ENCODE measurements around the gene ZNF705A. TPM values are rescaled to one million over a fixed set of nuclear protein-coding genes. Genes with fewer than 3 reads are reported as not detected.
"Not testable (repeated sequence)": the region's sequence is repeated elsewhere in the genome, so short reads cannot be mapped to it uniquely, and the experiment has no call there.

Gene ZNF705A
- total RNA-seq, 2 experiments from 2014 or later: 0.08 TPM; not detected in 1

GRCh38 chr12:8184206-8184605, 27.4 kb downstream of the ZNF705A start:
- H3K4me1 Mint-ChIP-seq (ENCODE audit: low read depth): peaks cover 21% of the 10 kb centered on the region

DNA sequence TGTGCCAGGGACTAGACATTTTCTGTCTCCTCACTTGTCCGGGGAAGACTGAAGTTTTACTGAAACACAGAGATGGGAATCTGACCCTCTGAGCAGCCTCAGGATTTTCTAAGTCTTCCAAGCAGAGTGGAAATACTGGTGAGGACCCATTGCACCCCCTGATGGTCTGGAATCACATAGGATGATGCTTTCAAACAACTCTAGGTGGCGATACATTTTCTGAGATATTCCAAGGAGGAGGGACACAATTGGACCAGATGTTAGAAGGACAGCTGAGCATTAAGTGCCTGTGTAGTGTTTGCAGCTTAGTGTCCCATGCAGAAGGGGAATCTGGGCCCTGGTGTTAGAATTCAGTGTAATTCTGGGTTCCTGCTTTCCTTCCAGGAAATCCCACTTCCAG, 31.3 kb downstream of the ZNF705A start:
- ATAC-seq (ENCODE audit: poor library complexity); CTCF ChIA-PET; H3K9me3 ChIP-seq (ENCODE audit: control insufficient read depth in 1 of 2, insufficient read depth in 1 of 2, low read length in 2 of 2); H3K36me3 Mint-ChIP-seq (ENCODE audit: low read depth); DNase-seq; H3K27ac ChIP-seq (ENCODE audit: low read depth in 1 of 2, low read length in 2 of 2); H3K27me3 ChIP-seq (ENCODE audit: control insufficient read depth in 1 of 2, insufficient read depth in 2 of 2, low read length in 2 of 2); POLR2A ChIA-PET; H3K4me3 Mint-ChIP-seq; H3K4me1 Mint-ChIP-seq (ENCODE audit: low read depth); H3K4me1 ChIP-seq (ENCODE audit: insufficient read depth, low read length); H3K36me3 ChIP-seq (ENCODE audit: insufficient read depth, low read length); H3K9me3 Mint-ChIP-seq; H3K27me3 Mint-ChIP-seq; intact Hi-C loops (cut with DNase I, micrococcal nuclease); H3K27ac Mint-ChIP-seq; H3K4me3 ChIP-seq (ENCODE audit: low read length): not testable (repeated sequence)

More at GRCh38 chr12:8184206-8184605, 27.4 kb downstream of the ZNF705A start:
- H3K4me3 ChIP-seq (ENCODE audit: low read length); H3K27me3 Mint-ChIP-seq; H3K9me3 ChIP-seq (ENCODE audit: control insufficient read depth in 1 of 2, insufficient read depth in 1 of 2, low read length in 2 of 2); H3K9me3 Mint-ChIP-seq; H3K4me1 ChIP-seq (ENCODE audit: insufficient read depth, low read length); H3K27me3 ChIP-seq (ENCODE audit: control insufficient read depth in 1 of 2, insufficient read depth in 2 of 2, low read length in 2 of 2); CTCF ChIA-PET; H3K4me3 Mint-ChIP-seq; POLR2A ChIA-PET; H3K36me3 ChIP-seq (ENCODE audit: insufficient read depth, low read length); H3K36me3 Mint-ChIP-seq (ENCODE audit: low read depth); H3K27ac Mint-ChIP-seq; DNase-seq; H3K27ac ChIP-seq (ENCODE audit: low read depth in 1 of 2, low read length in 2 of 2); ATAC-seq (ENCODE audit: poor library complexity): not testable (repeated sequence)
- intact Hi-C loops (cut with DNase I, micrococcal nuclease): loop anchor here in 1 of 2 experiments (5.0 kb wide), 2 partner anchors 48 to 77 kb away; no protein-coding TSS in a partner anchor

- ATAC-seq (ENCODE audit: poor library complexity); H3K9me3 Mint-ChIP-seq; POLR2A ChIA-PET; H3K4me3 Mint-ChIP-seq; intact Hi-C loops (cut with DNase I, micrococcal nuclease); CTCF ChIA-PET; H3K27me3 Mint-ChIP-seq; H3K27ac Mint-ChIP-seq; H3K9me3 ChIP-seq (ENCODE audit: control insufficient read depth in 1 of 2, insufficient read depth in 1 of 2, low read length in 2 of 2); H3K27ac ChIP-seq (ENCODE audit: low read depth in 1 of 2, low read length in 2 of 2); H3K36me3 ChIP-seq (ENCODE audit: insufficient read depth, low read length); DNase-seq; H3K27me3 ChIP-seq (ENCODE audit: control insufficient read depth in 1 of 2, insufficient read depth in 2 of 2, low read length in 2 of 2); H3K4me3 ChIP-seq (ENCODE audit: low read length); H3K4me1 Mint-ChIP-seq (ENCODE audit: low read depth); H3K4me1 ChIP-seq (ENCODE audit: insufficient read depth, low read length): not testable (repeated sequence)
- H3K36me3 Mint-ChIP-seq (ENCODE audit: low read depth): peaks cover 17% of the 10 kb centered on the region
These were observed 41.0 kb downstream of the ZNF705A start for GRCh38 chr12:8197685-8198308.

- H3K9me3 Mint-ChIP-seq; POLR2A ChIA-PET; H3K4me3 Mint-ChIP-seq; H3K4me1 Mint-ChIP-seq (ENCODE audit: low read depth); H3K27me3 Mint-ChIP-seq; H3K36me3 Mint-ChIP-seq (ENCODE audit: low read depth); CTCF ChIA-PET; ATAC-seq (ENCODE audit: poor library complexity); H3K9me3 ChIP-seq (ENCODE audit: control insufficient read depth in 1 of 2, insufficient read depth in 1 of 2, low read length in 2 of 2); intact Hi-C loops (cut with DNase I, micrococcal nuclease); DNase-seq; H3K4me1 ChIP-seq (ENCODE audit: insufficient read depth, low read length); H3K4me3 ChIP-seq (ENCODE audit: low read length); H3K27ac ChIP-seq (ENCODE audit: low read depth in 1 of 2, low read length in 2 of 2); H3K36me3 ChIP-seq (ENCODE audit: insufficient read depth, low read length); H3K27me3 ChIP-seq (ENCODE audit: control insufficient read depth in 1 of 2, insufficient read depth in 2 of 2, low read length in 2 of 2); H3K27ac Mint-ChIP-seq: not testable (repeated sequence)
These were observed 62.0 kb downstream of the ZNF705A start for GRCh38 chr12:8218711-8219382.

DNA sequence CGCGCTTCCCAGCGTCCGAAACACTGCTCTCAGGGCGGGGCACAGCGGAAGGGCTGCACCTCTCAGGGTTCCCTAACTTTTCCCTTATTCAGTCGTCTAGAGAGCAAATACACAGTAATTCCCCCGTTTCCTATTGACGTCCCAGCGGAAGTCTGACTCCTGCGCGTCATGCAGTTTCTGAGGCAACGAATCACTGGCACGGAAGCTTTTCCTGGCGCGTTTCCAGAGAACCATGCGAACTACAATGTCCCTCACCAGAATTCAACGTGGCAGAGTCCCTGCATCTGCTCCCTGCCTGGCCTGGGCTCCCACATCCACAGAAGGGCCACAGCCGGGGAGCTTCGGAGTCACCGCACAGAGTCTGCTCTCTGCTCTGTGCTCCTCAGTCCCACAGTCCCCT, 64.6 kb downstream of the ZNF705A start:
- H3K36me3 Mint-ChIP-seq (ENCODE audit: low read depth); DNase-seq; H3K27ac ChIP-seq (ENCODE audit: low read depth in 1 of 2, low read length in 2 of 2); H3K4me3 ChIP-seq (ENCODE audit: low read length); ATAC-seq (ENCODE audit: poor library complexity); intact Hi-C loops (cut with DNase I, micrococcal nuclease); H3K4me3 Mint-ChIP-seq; H3K27me3 Mint-ChIP-seq; CTCF ChIA-PET; H3K9me3 ChIP-seq (ENCODE audit: control insufficient read depth in 1 of 2, insufficient read depth in 1 of 2, low read length in 2 of 2); H3K4me1 Mint-ChIP-seq (ENCODE audit: low read depth); H3K27me3 ChIP-seq (ENCODE audit: control insufficient read depth in 1 of 2, insufficient read depth in 2 of 2, low read length in 2 of 2); POLR2A ChIA-PET; H3K36me3 ChIP-seq (ENCODE audit: insufficient read depth, low read length); H3K9me3 Mint-ChIP-seq; H3K4me1 ChIP-seq (ENCODE audit: insufficient read depth, low read length); H3K27ac Mint-ChIP-seq: not testable (repeated sequence)

DNA sequence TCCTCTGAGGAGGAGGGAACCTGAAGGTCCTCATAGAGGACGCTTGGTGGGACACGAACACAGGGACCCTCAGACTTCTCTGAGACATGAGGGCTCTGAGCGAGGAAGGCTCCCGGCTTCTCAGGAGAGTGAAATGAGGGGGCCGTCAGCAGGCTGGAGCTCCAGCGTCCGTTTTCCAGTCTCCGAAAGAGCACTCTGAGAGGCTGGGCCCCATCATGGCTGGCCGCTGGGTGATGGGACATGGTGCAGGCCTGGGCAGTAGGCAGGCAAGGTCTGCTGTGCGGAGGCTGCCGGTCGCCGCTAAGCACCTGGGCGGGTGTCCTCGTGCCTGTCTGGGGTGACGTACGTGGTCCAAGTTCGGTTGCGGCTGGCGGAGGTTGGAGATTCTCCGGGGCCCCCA, 65.0 kb downstream of the ZNF705A start:
- DNase-seq; intact Hi-C loops (cut with DNase I, micrococcal nuclease); H3K27me3 Mint-ChIP-seq; H3K4me3 Mint-ChIP-seq; ATAC-seq (ENCODE audit: poor library complexity); H3K36me3 ChIP-seq (ENCODE audit: insufficient read depth, low read length); H3K4me3 ChIP-seq (ENCODE audit: low read length); H3K36me3 Mint-ChIP-seq (ENCODE audit: low read depth); POLR2A ChIA-PET; CTCF ChIA-PET; H3K9me3 ChIP-seq (ENCODE audit: control insufficient read depth in 1 of 2, insufficient read depth in 1 of 2, low read length in 2 of 2); H3K27ac Mint-ChIP-seq; H3K4me1 Mint-ChIP-seq (ENCODE audit: low read depth); H3K27ac ChIP-seq (ENCODE audit: low read depth in 1 of 2, low read length in 2 of 2); H3K4me1 ChIP-seq (ENCODE audit: insufficient read depth, low read length); H3K9me3 Mint-ChIP-seq; H3K27me3 ChIP-seq (ENCODE audit: control insufficient read depth in 1 of 2, insufficient read depth in 2 of 2, low read length in 2 of 2): not testable (repeated sequence)

GRCh38 chr12:8222303-8222702, 65.5 kb downstream of the ZNF705A start:
- H3K4me1 Mint-ChIP-seq (ENCODE audit: low read depth); ATAC-seq (ENCODE audit: poor library complexity); H3K36me3 ChIP-seq (ENCODE audit: insufficient read depth, low read length); DNase-seq; H3K27ac Mint-ChIP-seq; H3K36me3 Mint-ChIP-seq (ENCODE audit: low read depth); H3K27me3 Mint-ChIP-seq; CTCF ChIA-PET; H3K27ac ChIP-seq (ENCODE audit: low read depth in 1 of 2, low read length in 2 of 2); H3K27me3 ChIP-seq (ENCODE audit: control insufficient read depth in 1 of 2, insufficient read depth in 2 of 2, low read length in 2 of 2); H3K4me1 ChIP-seq (ENCODE audit: insufficient read depth, low read length); H3K4me3 ChIP-seq (ENCODE audit: low read length); POLR2A ChIA-PET; intact Hi-C loops (cut with DNase I, micrococcal nuclease); H3K4me3 Mint-ChIP-seq; H3K9me3 ChIP-seq (ENCODE audit: control insufficient read depth in 1 of 2, insufficient read depth in 1 of 2, low read length in 2 of 2); H3K9me3 Mint-ChIP-seq: not testable (repeated sequence)

All from CD4-positive, alpha-beta T cell (primary cell).